ENCODE data around the gene RNPEP. TPM values are rescaled to one million over a fixed set of nuclear protein-coding genes. Genes with fewer than 3 reads are reported as not detected.

Gene RNPEP
- polyA plus RNA-seq, 3 donors, result 108 to 153 (median 127) TPM

GRCh38 chr1:201988601-201989000 is 6.2 kb downstream of the RNPEP start:
- Mint-ChIP-seq H3K36me3 (peaks cover 64 to 79% of the 10 kb centered on the region in 2 donors), H3K4me3 (no peak overlapping the region), H3K27ac (peak overlapping the region in 3 of 7 donors; percentile 8 to 56 (median 31)), H3K9me3 (no peaks in the 10 kb centered on the region), H3K27me3 (ENCODE audit: low read depth in 3 of 3) (peaks cover 0 to 2% (median 1%) of the 10 kb centered on the region in 3 donors), H3K4me1 (peaks cover 15% of the 10 kb centered on the region)
- 100% methylated on average over 3 of the region's 7 CpGs for WGBS (ENCODE audit: insufficient coverage)
- DNase-seq, result no peak
- H3K79me2 ChIP-seq (ENCODE audit: insufficient read depth, low read length), result peaks cover 58% of the 10 kb centered on the region
- H3K27ac ChIP-seq (ENCODE audit: low read depth in 1 of 2, low read length in 2 of 2), result no peak overlapping the region
- peaks cover 96% of the 10 kb centered on the region for H4K20me1 ChIP-seq (ENCODE audit: insufficient read depth, low read length)
- H3K27me3 ChIP-seq (ENCODE audit: control insufficient read depth in 2 of 2, insufficient read depth in 2 of 2, low read length in 2 of 2), result no peaks in the 10 kb centered on the region
- peaks cover 57 to 74% of the 10 kb centered on the region in 2 donors for H3K36me3 ChIP-seq (replicated peaks in 1 of 2; ENCODE audit: control insufficient read depth in 1 of 2, insufficient read depth in 2 of 2, low read length in 2 of 2)
- H3K9me3 ChIP-seq (replicated peaks in 1 of 2; ENCODE audit: control insufficient read depth in 1 of 2, insufficient read depth in 1 of 2, low read length in 2 of 2), result no peaks in the 10 kb centered on the region
- H2AFZ ChIP-seq (ENCODE audit: insufficient read depth, low read depth, low read length, poor library complexity, severe bottlenecking), result no peak overlapping the region
- no peak overlapping the region for H3K9ac ChIP-seq (ENCODE audit: insufficient read depth, low read length, poor library complexity, severe bottlenecking)
- intact Hi-C loops (cut with micrococcal nuclease), result no loop called here
- H3K4me1 ChIP-seq (ENCODE audit: control insufficient read depth in 1 of 2, insufficient read depth in 2 of 2, low read length in 2 of 2), result peaks cover 8% of the 10 kb centered on the region in 2 donors
- no peak for TF ChIP-seq CTCF (IDR thresholded peaks at IDR 0.05)
- no peak overlapping the region for H3K4me2 ChIP-seq (replicated peaks; ENCODE audit: extremely low read depth, low read length, poor library complexity, severe bottlenecking)
- no peak overlapping the region for H3K4me3 ChIP-seq (replicated peaks in 1 of 3; ENCODE audit: low read depth in 2 of 3, low read length in 3 of 3)

GRCh38 chr1:201989354-201990128 is 7.1 kb downstream of the RNPEP start:
- TF ChIP-seq CTCF (IDR thresholded peaks at IDR 0.05), result no peak

More at GRCh38 chr1:201989354-201990128, 7.1 kb downstream of the RNPEP start:
- H3K27ac ChIP-seq (ENCODE audit: low read depth in 1 of 2, low read length in 2 of 2), result no peak overlapping the region
- H3K4me1 Mint-ChIP-seq, result peaks cover 6% of the 10 kb centered on the region
- WGBS (ENCODE audit: insufficient coverage), result 100% methylated on average over 3 of the region's 10 CpGs
- peaks cover 95% of the 10 kb centered on the region for H4K20me1 ChIP-seq (ENCODE audit: insufficient read depth, low read length)
- no peak overlapping the region for H2AFZ ChIP-seq (ENCODE audit: insufficient read depth, low read depth, low read length, poor library complexity, severe bottlenecking)
- H3K79me2 ChIP-seq (ENCODE audit: insufficient read depth, low read length), result peaks cover 48% of the 10 kb centered on the region
- H3K27me3 Mint-ChIP-seq (ENCODE audit: low read depth in 3 of 3), result peaks cover 0 to 2% (median 1%) of the 10 kb centered on the region in 3 donors
- H3K9me3 ChIP-seq (replicated peaks in 1 of 2; ENCODE audit: control insufficient read depth in 1 of 2, insufficient read depth in 1 of 2, low read length in 2 of 2), result no peaks in the 10 kb centered on the region
- H3K36me3 ChIP-seq (replicated peaks in 1 of 2; ENCODE audit: control insufficient read depth in 1 of 2, insufficient read depth in 2 of 2, low read length in 2 of 2), result peaks cover 67 to 83% of the 10 kb centered on the region in 2 donors
- H3K4me1 ChIP-seq (ENCODE audit: control insufficient read depth in 1 of 2, insufficient read depth in 2 of 2, low read length in 2 of 2), result no peaks in the 10 kb centered on the region
- H3K4me3 Mint-ChIP-seq, result no peak overlapping the region
- H3K9me3 Mint-ChIP-seq, result no peaks in the 10 kb centered on the region
- H3K27me3 ChIP-seq (ENCODE audit: control insufficient read depth in 2 of 2, insufficient read depth in 2 of 2, low read length in 2 of 2), result no peaks in the 10 kb centered on the region
- H3K27ac Mint-ChIP-seq, result peak overlapping the region in 2 of 7 donors; percentile 2 to 69
- H3K9ac ChIP-seq (ENCODE audit: insufficient read depth, low read length, poor library complexity, severe bottlenecking), result no peak overlapping the region
- peaks cover 68 to 88% of the 10 kb centered on the region in 2 donors for H3K36me3 Mint-ChIP-seq
- intact Hi-C loops (cut with micrococcal nuclease), result no loop called here
- H3K4me3 ChIP-seq (replicated peaks in 1 of 3; ENCODE audit: low read depth in 2 of 3, low read length in 3 of 3), result no peak overlapping the region
- no peak overlapping the region for H3K4me2 ChIP-seq (replicated peaks; ENCODE audit: extremely low read depth, low read length, poor library complexity, severe bottlenecking)
- DNase-seq, result no peak

Measured in CD14-positive monocyte (primary cell).